Endothelial cell of umbilical vein (primary cell): ENCODE data around the gene TEX22. TPM values are rescaled to one million over a fixed set of nuclear protein-coding genes. Genes with fewer than 3 reads are reported as not detected.

ENCODE experiments used
- BruUV-seq: library from RNA; stranded (reverse); fragments of 400-500 nt; replicated peaks from 2 replicates; lab custom pipeline; 2021; lab: Mats Ljungman, UMichigan
- CTCF ChIA-PET: fragments of 300-600, 350-600 bp; sonication (Branson Sonifier 250); formaldehyde crosslinking; loops from one replicate; lab custom pipeline; 2021; ENCODE audit warnings: antibody characterized with exemption, inconsistent platforms; lab: Charles Lee
- POLR2A ChIA-PET: fragments of 300-600, 350-600 bp; sonication (Branson Sonifier 250); formaldehyde crosslinking; loops from one replicate; lab custom pipeline; 2021; ENCODE audit warnings: antibody characterized with exemption, inconsistent platforms; lab: Charles Lee
- DNase-seq: peaks from one replicate; pipeline ENCODE4 v3.0.0-alpha.2; 2011; ENCODE audit warnings: low read depth, low spot score
- FAIRE-seq: peaks from 2 replicates; lab custom pipeline; 2011; peaks lifted over from hg19 to GRCh38; lab: Jason Lieb, UNC
- H2AFZ ChIP-seq: 2 replicates; pipeline ENCODE4 v1.6.0; 2012; ENCODE audit warnings: low read depth, low read length, control low read depth, inconsistent platforms
- H3K27ac ChIP-seq: 2 replicates; pipeline ENCODE4 v1.5.1; 2011; ENCODE audit warnings: low read depth, mild to moderate bottlenecking, control low read depth, low read length, moderate library complexity; ENCODE audit not compliant: insufficient read depth
- H3K27me3 ChIP-seq, 2 experiments: 2 replicates each; pipeline versions ENCODE4 v1.6.0 to v1.6.1; 2011; ENCODE audit warnings: low read length in 2 of 2, mixed read lengths in 1 of 2; ENCODE audit not compliant: control insufficient read depth in 2 of 2, insufficient read depth in 2 of 2
- H3K36me3 ChIP-seq, 2 experiments: 2 replicates in 1 of 2; 3 replicates in 1 of 2; pipeline ENCODE4 v1.5.1; 2011; ENCODE audit warnings: low read length in 2 of 2, mild to moderate bottlenecking in 1 of 2, moderate library complexity in 1 of 2; ENCODE audit not compliant: control insufficient read depth in 2 of 2, insufficient read depth in 2 of 2; ENCODE audit errors: extremely low read depth in 1 of 2
- H3K4me1 ChIP-seq: 3 replicates; pipeline ENCODE4 v1.5.1; 2011; ENCODE audit warnings: mild to moderate bottlenecking, low read length; ENCODE audit not compliant: control insufficient read depth, insufficient read depth; ENCODE audit errors: extremely low read depth
- H3K4me2 ChIP-seq: 2 replicates; pipeline ENCODE4 v1.6.1; 2011; ENCODE audit warnings: low read length, control low read depth, mixed read lengths; ENCODE audit not compliant: insufficient read depth
- H3K4me3 ChIP-seq, 3 experiments: fragments of 200-600 bp in 1 of 3; sonication (generic), shearing (Covaris generic) in 1 of 3; replicated peaks in 1 of 3; 2 replicates each; pipeline ENCODE4 v1.5.1; 2011 to 2016; ENCODE audit warnings: control low read depth in 3 of 3, low read length in 3 of 3, mild to moderate bottlenecking in 2 of 3, inconsistent platforms in 1 of 3, low read depth in 1 of 3, moderate library complexity in 1 of 3; ENCODE audit not compliant: insufficient read depth in 1 of 3
- H3K79me2 ChIP-seq: 2 replicates; pipeline ENCODE4 v1.6.0; 2012; ENCODE audit warnings: low read length, inconsistent platforms; ENCODE audit not compliant: control insufficient read depth, insufficient read depth
- H3K9ac ChIP-seq: replicated peaks from 2 replicates; pipeline ENCODE3; 2011; ENCODE audit warnings: low read length, control low read depth; ENCODE audit not compliant: insufficient read depth; ENCODE audit errors: extremely low read depth
- H3K9me1 ChIP-seq: replicated peaks from 3 replicates; pipeline ENCODE4 v1.6.0; 2011; ENCODE audit warnings: mild to moderate bottlenecking, low read length; ENCODE audit not compliant: control insufficient read depth, insufficient read depth; ENCODE audit errors: extremely low read depth
- H3K9me3 ChIP-seq: replicated peaks from 2 replicates; pipeline ENCODE4 v1.5.1; 2012; ENCODE audit warnings: low read length, inconsistent platforms; ENCODE audit not compliant: control insufficient read depth, insufficient read depth
- H4K20me1 ChIP-seq: replicated peaks from 2 replicates; pipeline ENCODE3; 2011; ENCODE audit warnings: mild to moderate bottlenecking, low read length; ENCODE audit not compliant: control insufficient read depth, insufficient read depth; ENCODE audit errors: extremely low read depth
- CTCF ChIP-seq, 2 donors: IDR thresholded peaks; 1 replicate in 1 of 2; 2 replicates in 1 of 2; pipeline ENCODE4 v1.5.1; 2011; ENCODE audit warnings: low read length in 2 of 2, mild to moderate bottlenecking in 2 of 2, moderate library complexity in 2 of 2, control low read depth in 1 of 2, inconsistent platforms in 1 of 2, low read depth in 1 of 2; ENCODE audit not compliant: insufficient read depth in 1 of 2; ENCODE audit errors: extremely low read depth in 1 of 2
- EZH2 ChIP-seq: IDR thresholded peaks from 2 replicates; pipeline ENCODE4 v1.6.1; 2012; ENCODE audit warnings: borderline replicate concordance, low read depth, mild to moderate bottlenecking, moderate library complexity, low read length, inconsistent platforms; ENCODE audit not compliant: severe bottlenecking
- FOS ChIP-seq: IDR thresholded peaks from 2 replicates; pipeline ENCODE4 v1.6.1; 2011; ENCODE audit warnings: mild to moderate bottlenecking, low read length, moderate library complexity, borderline replicate concordance; ENCODE audit not compliant: insufficient read depth
- GATA2 ChIP-seq: IDR thresholded peaks from 2 replicates; pipeline ENCODE4 v1.7.0; 2011; ENCODE audit warnings: low read depth, mild to moderate bottlenecking, moderate library complexity, mixed read lengths, low read length; ENCODE audit not compliant: insufficient read length, insufficient read depth
- JUN ChIP-seq: IDR thresholded peaks from 2 replicates; pipeline ENCODE4 v1.6.1; 2011; ENCODE audit warnings: borderline replicate concordance, low read depth; ENCODE audit not compliant: insufficient read length, insufficient read depth
- MAX ChIP-seq: IDR thresholded peaks from 2 replicates; pipeline ENCODE4 v1.6.1; 2011; ENCODE audit not compliant: insufficient read depth, insufficient read length
- MYC ChIP-seq: IDR thresholded peaks from one replicate; pipeline ENCODE4 v1.6.1; 2011; ENCODE audit warnings: mild to moderate bottlenecking, low read depth, low read length
- POLR2A ChIP-seq: IDR thresholded peaks from 2 replicates; pipeline ENCODE4 v1.6.1; 2012; ENCODE audit warnings: low read depth, mild to moderate bottlenecking, control low read depth, low read length
- POLR2AphosphoS5 ChIP-seq: IDR thresholded peaks from 2 replicates; pipeline ENCODE4 v1.6.1; 2012; ENCODE audit warnings: low read depth, mild to moderate bottlenecking, control low read depth, low read length, moderate library complexity; ENCODE audit not compliant: insufficient read depth
- dilution Hi-C: fragments of 300-500 bp; cut with MboI; formaldehyde crosslinking; loops from one replicate; pipeline ENCODE4 v1.15.0; 2019; ENCODE audit warnings: low sequenced_read_pairs; ENCODE audit not compliant: extremely low pct_ligation_motif_present
- intact Hi-C: fragments of 100-400 bp; cut with micrococcal nuclease; formaldehyde crosslinking; loops from one replicate; pipeline ENCODE4 v1.10.0; 2022
- polyA plus RNA-seq, 4 experiments: library from polyadenylated mRNA; depleted of rRNA in 3 of 4; stranded (reverse) in 3 of 4; unstranded in 1 of 4; fragments of >200 nt; gene quantifications; 2 replicates each; pipeline versions ENCODE4 v1.2.1 to v1.2.3, GENCODE V29; 2011 to 2012; ENCODE audit warnings: missing spikeins in 1 of 4
- total RNA-seq: library from RNA; stranded (reverse); gene quantifications from 2 replicates; pipeline ENCODE4 v1.2.3, GENCODE V29; 2021

The TEX22 gene
- total and polyA plus RNA-seq, 2 donors (not counting 3 experiments of a cell fraction or from before 2014, with no cell fraction given), result 0.06 to 1.1 TPM

- Histone ChIP-seq H3K9me1 (no peaks in the 10 kb centered on the region), H3K9me3 (no peaks in the 10 kb centered on the region), H3K36me3 (peaks cover 0 to 4% of the 10 kb centered on the region in 2 experiments), H3K9ac (no peak overlapping the region), H3K79me2 (peaks cover under 1% of the 10 kb centered on the region), H3K4me2 (no peak overlapping the region), H3K4me1 (peaks cover 2% of the 10 kb centered on the region), H3K27ac (no peak overlapping the region), H4K20me1 (no peaks in the 10 kb centered on the region), H3K4me3 (no peak overlapping the region), H3K27me3 (no peaks in the 10 kb centered on the region), H2AFZ (no peak overlapping the region)
- peak; percentile 76 to 85 for TF ChIP-seq CTCF (IDR thresholded peaks at IDR 0.05; ENCODE audit: extremely low read depth in 1 of 2, insufficient read depth in 1 of 2, low read depth in 1 of 2, low read length in 2 of 2)
- TF ChIP-seq FOS, result no peak
- peak; percentile 98 for FAIRE-seq
- BruUV-seq, result no TSS peak
- POLR2A ChIA-PET, result no interaction called here
- intact Hi-C loops, result loop anchor here (1.0 to 2.0 kb wide), 6 partner anchors 51 to 262 kb away; partner anchors contain the start of gene BRF1
- peak; percentile 89 for DNase-seq
- dilution Hi-C loops, result no loop called here
- CTCF ChIA-PET, result interaction anchor here (0.6 to 2.9 kb wide), 50 partner anchors 8 to 367 kb away, joined by 3 to 58 read pairs (median 4); partner anchors contain the start of genes BRF1, BTBD6, JAG2 and NUDT14
Measured at GRCh38 chr14:105351920-105352851, 46.2 kb upstream of the TEX22 start.

GRCh38 chr14:105353136-105353535 lies 45.2 kb upstream of the TEX22 start:
- dilution Hi-C loops, result no loop called here

More at GRCh38 chr14:105353136-105353535, 45.2 kb upstream of the TEX22 start:
- Histone ChIP-seq H3K27me3 (no peaks in the 10 kb centered on the region), H2AFZ (no peak overlapping the region), H3K9ac (no peak overlapping the region), H4K20me1 (no peaks in the 10 kb centered on the region), H3K36me3 (peaks cover 0 to 4% of the 10 kb centered on the region in 2 experiments), H3K27ac (no peak overlapping the region), H3K9me3 (no peaks in the 10 kb centered on the region), H3K4me2 (no peak overlapping the region), H3K4me3 (no peak overlapping the region), H3K79me2 (no peaks in the 10 kb centered on the region), H3K4me1 (peaks cover 2% of the 10 kb centered on the region), H3K9me1 (no peaks in the 10 kb centered on the region)
- BruUV-seq, result no TSS peak
- ChIA-PET CTCF (no interaction called here), POLR2A (no interaction called here)
- FAIRE-seq (no peak), DNase-seq (no peak)
- TF ChIP-seq EZH2 (no peak), FOS (no peak), JUN (no peak), MYC (no peak), POLR2A (no peak), GATA2 (no peak), POLR2AphosphoS5 (no peak), MAX (no peak), CTCF (IDR thresholded peaks at IDR 0.05; ENCODE audit: extremely low read depth in 1 of 2, insufficient read depth in 1 of 2, low read depth in 1 of 2, low read length in 2 of 2) (no peak)
- intact Hi-C loops, result loop anchor here (2.0 kb wide), 2 partner anchors 52 to 60 kb away; partner anchors contain the start of gene BRF1
